ENCODE data around the gene TFPT. TPM values are rescaled to one million over a fixed set of nuclear protein-coding genes. Genes with fewer than 3 reads are reported as not detected.

The TFPT gene
- total and polyA plus RNA-seq, 2 of the 4 experiments (the other 2 are of a cell fraction), result 7.9 to 17.1 TPM

- Histone ChIP-seq H4K20me1 (ENCODE audit: insufficient read depth, low read length) (no peaks in the 10 kb centered on the region), H3K56ac (ENCODE audit: extremely low read depth, insufficient read depth, low read length) (no peak overlapping the region), H2AK9ac (replicated peaks; ENCODE audit: low read depth, low read length, poor library complexity) (no peak overlapping the region), H3K79me1 (ENCODE audit: low read depth in 1 of 2, low read length in 2 of 2) (peaks cover 0 to 7% of the 10 kb centered on the region in 2 experiments; a peak in 1 of 4 replicates), H3K18ac (ENCODE audit: low read depth, low read length) (no peak overlapping the region), H2AFZ (replicated peaks; ENCODE audit: low read length, poor library complexity) (no peak overlapping the region), H3K27me3 (ENCODE audit: control insufficient read depth, insufficient read depth, low read length) (no peaks in the 10 kb centered on the region), H4K5ac (ENCODE audit: low read depth, low read length) (no peak overlapping the region), H3K27ac (ENCODE audit: insufficient read depth, low read length) (no peak overlapping the region), H2AK5ac (ENCODE audit: low read depth, low read length) (no peak overlapping the region), H4K8ac (ENCODE audit: low read depth in 2 of 2, low read length in 2 of 2) (no peak overlapping the region), H3K23ac (ENCODE audit: low read depth, low read length) (no peak overlapping the region), H2BK5ac (ENCODE audit: low read depth, low read length, poor library complexity, severe bottlenecking) (no peak overlapping the region), H3K14ac (replicated peaks; ENCODE audit: low read depth, low read length) (no peak overlapping the region), H3K36me3 (ENCODE audit: control insufficient read depth, insufficient read depth, low read length) (peaks cover 81% of the 10 kb centered on the region), H2BK15ac (ENCODE audit: low read depth, low read length) (no peak overlapping the region), H3K4me3 (ENCODE audit: insufficient read depth, low read depth, low read length) (no peak overlapping the region), H4K91ac (ENCODE audit: insufficient read depth, low read depth, low read length) (no peak overlapping the region), H3K4me1 (ENCODE audit: control insufficient read depth, insufficient read depth, low read length) (no peaks in the 10 kb centered on the region), H3K9me1 (ENCODE audit: insufficient read depth, low read length) (no peaks in the 10 kb centered on the region), H3K4ac (ENCODE audit: low read depth, low read length) (no peak overlapping the region), H3K9ac (ENCODE audit: low read depth, low read length) (no peak overlapping the region), H3K9me3 (ENCODE audit: control insufficient read depth, insufficient read depth, low read length) (no peaks in the 10 kb centered on the region), H2BK120ac (ENCODE audit: low read depth, low read length) (no peak overlapping the region), H3K4me2 (ENCODE audit: low read depth, low read length) (no peak overlapping the region), H2BK20ac (ENCODE audit: low read depth, low read length) (no peak overlapping the region)
- in situ Hi-C loops (cut with MboI; ENCODE audit: low sequenced_read_pairs) (loop anchor here (25.0 kb wide), 1 partner anchor 338 kb away; the partner anchor contains the start of genes CDC42EP5 and LENG9), intact Hi-C loops (cut with micrococcal nuclease) (no loop called here), dilution Hi-C loops (cut with HindIII; ENCODE audit: low sequenced_read_pairs, unreplicated experiment) (no loop called here)
- ChIA-PET POLR2A (ENCODE audit: unreplicated experiment) (no interaction called here), CTCF (no interaction called here)
- DNase-seq, result no peak
- TF ChIP-seq POLR2A (IDR thresholded peaks at IDR 0.05; ENCODE audit: low read depth, low read length), result no peak
- TF ChIP-seq CTCF (conservative IDR thresholded peaks at IDR 0.05; ENCODE audit: low read depth, low read length), result no peak
- TF ChIP-seq CEBPB (IDR thresholded peaks at IDR 0.05; ENCODE audit: low read depth, low read length), result no peak
- TF ChIP-seq CHD1 (IDR thresholded peaks at IDR 0.05; ENCODE audit: low read depth, low read length), result no peak
- TF ChIP-seq MAFK (IDR thresholded peaks at IDR 0.05; ENCODE audit: low read depth, low read length), result no peak
- no peak for TF ChIP-seq RCOR1 (IDR thresholded peaks at IDR 0.05; ENCODE audit: insufficient replicate concordance, low read length)
- no peak for TF ChIP-seq NFE2L2 (IDR thresholded peaks at IDR 0.05; ENCODE audit: low read depth, low read length)
- TF ChIP-seq USF2 (IDR thresholded peaks at IDR 0.05; ENCODE audit: low read depth, low read length), result no peak
- no peak for TF ChIP-seq MXI1 (IDR thresholded peaks at IDR 0.05; ENCODE audit: borderline replicate concordance, low read depth, low read length)
- BruUV-seq (replicated peaks), result no TSS peak
- 100% methylated on average over 7 of the region's 19 CpGs; no CpG with 5 or more reads in 1 of the 2 experiments for WGBS, 2 experiments (ENCODE audit: extremely low coverage in 2 of 2, insufficient read length in 1 of 2)
- ATAC-seq (ENCODE audit: low read depth), result no peak
Observed at GRCh38 chr19:54124393-54124792, 8.9 kb upstream of the TFPT start.

Data from IMR-90 (cell line).